NOMO-1 treated with dmso at 0.1 percent for 144 hours (cell line): ENCODE results near the gene LINGO3.

Source experiments
- DNase-seq: peaks from one replicate; lab custom pipeline; 2025; ENCODE audit not compliant: unreplicated experiment; lab: John Stamatoyannopoulos, UW

Gene LINGO3

DNA sequence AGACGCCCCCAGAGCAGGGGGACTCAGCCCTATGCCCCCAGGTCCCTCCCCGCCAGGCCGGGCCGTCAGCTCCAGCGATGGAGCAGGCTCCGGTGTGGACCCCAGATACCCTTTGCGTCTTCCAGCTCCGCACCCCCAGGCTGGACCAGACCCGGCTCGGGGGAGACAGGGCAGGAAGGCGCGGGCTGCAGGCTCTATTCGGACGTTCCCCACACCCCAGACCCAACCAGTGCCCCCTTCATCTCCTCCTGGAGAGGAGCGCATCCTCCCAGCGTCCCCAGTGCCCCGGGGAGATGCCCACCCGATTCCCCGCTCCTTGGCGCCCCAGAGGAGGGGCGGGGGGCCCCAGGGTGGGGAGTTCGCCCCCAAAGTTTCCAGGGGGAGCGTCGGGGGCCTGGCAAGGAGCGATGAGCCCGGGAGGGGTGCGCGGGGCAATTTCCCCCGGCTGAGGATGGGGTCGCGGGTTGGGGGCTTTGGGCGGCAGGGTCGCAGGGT, 389 bp downstream of the LINGO3 start:
- DNase-seq, result no peak

GRCh38 chr19:2306971-2307370, 983 bp downstream of the LINGO3 start:
- DNase-seq, result no peak

DNA sequence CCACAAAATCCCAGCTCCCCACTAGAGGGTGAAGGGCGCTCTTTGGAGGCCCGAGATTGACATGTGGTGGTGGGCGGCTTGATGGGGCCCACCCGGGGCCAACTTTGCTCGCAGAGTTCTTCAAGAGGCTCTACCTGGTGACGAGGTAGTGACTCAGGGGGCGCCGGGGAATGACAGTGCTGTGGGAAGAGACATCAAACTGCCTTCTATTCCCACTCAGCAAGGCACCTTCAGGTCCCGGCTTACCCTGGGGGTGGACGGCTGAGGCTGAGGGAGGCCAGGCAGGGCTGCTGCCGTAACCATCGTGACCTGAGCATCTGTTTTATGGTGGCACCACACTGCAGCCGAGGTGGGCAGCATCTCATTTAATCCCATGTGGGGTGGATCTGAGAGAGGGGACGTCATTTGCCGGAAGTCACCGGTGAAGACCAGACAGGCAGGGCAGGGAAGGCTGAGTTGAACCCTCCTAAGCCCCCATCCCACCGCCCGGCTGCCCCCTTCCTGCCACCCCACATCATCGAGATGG, 1.6 kb downstream of the LINGO3 start:
- no peak for DNase-seq

DNA sequence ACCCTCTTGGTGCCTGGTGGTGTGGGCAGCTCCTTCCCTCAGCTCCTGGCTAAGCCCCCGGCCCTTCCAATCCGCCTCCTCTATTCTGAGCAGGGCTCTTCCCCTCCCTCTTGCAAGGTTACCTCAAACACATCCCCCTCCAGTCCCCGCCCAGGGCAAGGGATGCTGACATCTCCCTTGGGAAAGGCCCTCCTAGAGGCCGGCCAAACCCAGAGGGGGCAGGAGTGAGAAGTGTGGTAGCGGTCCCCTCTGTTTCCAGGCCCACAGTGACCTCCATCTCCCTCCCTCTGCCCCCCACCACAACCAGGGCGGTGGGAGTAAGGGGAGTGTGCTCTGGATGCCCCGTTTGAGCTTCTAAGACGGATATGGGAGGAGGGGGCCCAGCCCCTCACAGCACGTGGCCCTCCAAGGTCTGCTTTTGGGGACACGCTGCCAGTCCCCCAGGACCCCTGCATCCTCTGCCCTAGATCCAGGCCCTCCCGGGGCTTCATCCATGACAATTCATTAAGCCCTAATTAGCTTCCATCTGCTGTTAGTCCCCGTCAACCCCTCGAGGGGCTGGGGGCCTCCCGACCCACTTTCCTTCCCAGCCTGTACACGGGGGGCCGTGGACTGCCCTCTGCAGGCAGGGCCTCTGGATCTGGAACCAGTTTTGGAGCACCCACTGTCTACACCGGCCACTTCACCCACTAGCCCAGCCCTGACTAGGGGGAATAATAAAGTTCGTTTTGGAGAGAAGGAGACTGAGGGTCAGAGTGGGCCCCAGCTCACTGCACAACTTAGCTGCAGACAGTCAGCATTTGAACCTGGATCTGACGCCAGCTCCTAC, 2.3 kb downstream of the LINGO3 start:
- no peak for DNase-seq

- DNase-seq, result no peak
Measured at GRCh38 chr19:2303211-2303798, 4.6 kb downstream of the LINGO3 start.

GRCh38 chr19:2302319-2303210, 5.4 kb downstream of the LINGO3 start:
- no peak for DNase-seq

DNA sequence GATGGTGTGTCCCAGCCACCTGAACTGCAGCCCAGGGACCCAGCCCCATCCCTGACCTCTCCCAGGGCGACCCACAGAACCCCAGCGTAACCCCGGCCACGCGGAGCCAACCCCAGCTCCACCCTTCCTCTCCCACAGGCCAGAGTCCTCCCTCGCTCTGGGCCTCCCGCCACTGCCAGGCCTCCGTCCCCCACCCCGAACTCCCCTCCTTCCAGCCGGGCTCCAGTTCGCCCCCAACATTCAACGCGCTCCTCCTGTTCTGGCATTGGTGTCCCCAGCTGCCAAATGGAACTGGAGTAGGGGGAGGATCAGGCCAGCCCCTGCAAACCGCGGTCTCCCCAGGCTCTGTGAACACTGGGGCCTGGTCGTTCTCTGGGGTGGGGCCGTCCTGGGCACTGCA, 7.4 kb downstream of the LINGO3 start:
- no peak for DNase-seq

DNA sequence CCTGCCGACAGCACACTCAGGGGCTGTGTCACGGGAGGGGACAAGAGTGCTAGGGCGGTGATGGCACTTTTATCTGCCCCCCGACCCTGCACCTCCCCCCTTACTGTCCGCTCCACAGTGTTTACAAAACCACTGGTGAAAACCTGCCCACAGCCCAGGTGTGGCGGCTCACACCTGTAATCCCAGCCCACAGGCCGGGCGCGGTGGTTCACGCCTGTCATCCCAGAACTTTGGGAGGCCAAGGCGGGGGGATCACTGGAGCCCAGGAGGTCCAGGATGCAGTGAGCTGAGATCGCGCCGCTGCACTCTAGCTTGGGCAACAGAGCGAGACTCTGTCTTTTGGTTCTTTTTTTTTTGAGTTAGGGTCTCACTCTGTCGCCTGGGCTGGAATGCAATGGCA, 11.8 kb downstream of the LINGO3 start:
- DNase-seq, result no peak

- no peak for DNase-seq
Measured at GRCh38 chr19:2294687-2295335, 13.1 kb downstream of the LINGO3 start.

DNA sequence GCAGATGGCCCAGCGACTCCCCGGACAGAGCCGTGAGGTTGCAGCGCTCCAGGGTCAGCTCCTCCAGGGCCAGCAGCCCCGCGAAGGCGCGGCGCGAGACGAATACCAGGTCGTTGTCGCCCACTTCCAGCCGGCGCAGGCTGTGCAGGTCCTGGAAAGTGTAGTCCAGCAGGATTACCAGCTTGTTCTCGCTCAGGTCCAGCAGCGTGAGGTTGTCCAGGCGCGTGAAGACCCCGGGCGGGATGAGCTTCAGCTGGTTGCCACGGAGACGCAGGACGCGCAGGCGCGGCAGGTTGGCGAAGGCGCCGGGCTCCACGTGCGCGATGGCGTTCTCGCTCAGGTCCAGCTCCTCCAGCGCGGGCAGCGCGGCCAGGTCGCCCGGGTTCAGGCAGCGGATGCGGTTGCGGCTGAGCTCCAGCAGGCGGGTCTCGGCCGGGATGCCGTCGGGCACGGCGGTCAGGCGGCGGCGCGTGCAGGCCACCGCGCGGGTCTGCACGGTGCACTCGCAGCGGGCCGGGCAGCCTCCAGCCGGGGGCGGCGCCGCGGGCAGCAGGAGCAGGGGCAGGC, 16.7 kb downstream of the LINGO3 start:
- DNase-seq, result no peak

GRCh38 chr19:2290441-2291184, 17.3 kb downstream of the LINGO3 start:
- no peak for DNase-seq

DNA sequence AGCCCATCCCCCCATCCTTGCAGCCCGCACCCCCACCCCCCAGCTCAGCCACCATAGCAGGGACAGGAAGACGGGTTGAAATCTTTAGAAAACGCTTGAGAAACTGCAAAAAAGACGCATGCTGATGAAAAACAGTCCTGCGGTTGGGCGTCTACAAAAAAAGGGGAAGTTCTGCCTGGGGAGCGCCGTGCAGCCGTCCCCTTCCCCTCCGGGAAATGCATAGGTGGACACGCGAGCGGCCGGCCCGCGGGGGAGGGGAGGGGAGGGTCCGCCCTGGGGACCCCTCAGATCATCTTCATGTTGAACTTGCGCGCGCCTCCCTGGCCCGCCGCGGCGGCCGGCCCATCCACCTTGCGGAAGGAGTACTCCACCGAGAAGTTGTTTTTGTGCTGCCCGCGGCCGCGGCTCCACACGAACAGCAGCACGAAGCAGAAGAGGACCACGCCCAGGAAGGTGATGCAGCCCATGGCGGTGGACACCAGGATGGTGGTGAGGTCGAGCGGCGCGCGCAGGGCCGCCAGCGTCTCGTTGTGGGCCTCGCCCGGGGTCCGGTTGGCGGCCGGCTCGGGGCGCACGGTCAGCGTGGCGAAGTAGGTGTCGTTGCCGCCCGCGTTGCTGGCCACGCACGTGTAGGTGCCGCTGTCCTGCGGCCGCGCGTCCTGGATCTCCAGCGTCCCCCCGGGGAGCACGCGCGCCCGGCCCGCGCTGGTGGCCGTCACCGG, 18.1 kb downstream of the LINGO3 start:
- peak; percentile 91 for DNase-seq

- no peak for DNase-seq
Measured at GRCh38 chr19:2288818-2289713, 18.9 kb downstream of the LINGO3 start.

DNA sequence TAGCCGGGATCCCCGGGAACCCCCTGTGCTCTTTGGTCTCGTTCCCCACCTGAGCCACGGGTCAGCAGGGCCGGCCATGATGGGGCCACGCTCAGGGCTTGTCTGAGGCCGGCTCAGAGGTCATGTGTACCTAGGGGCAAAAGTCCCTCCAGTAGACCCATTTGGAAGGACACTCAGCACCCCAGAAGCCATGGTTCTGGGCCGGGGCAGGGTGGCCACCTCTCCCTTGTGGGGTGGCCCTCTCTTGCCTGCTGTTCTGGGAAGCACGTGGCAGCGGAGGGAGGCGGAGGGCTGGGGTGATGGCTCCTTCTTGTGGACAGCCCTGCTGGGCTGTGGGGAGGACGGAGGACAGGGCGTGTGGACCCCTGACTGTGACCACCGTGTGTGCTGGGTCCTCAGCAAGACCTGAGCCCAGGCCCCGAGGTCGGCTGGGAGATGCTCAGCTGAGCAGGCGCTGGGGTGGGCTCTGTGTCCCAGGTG, 19.6 kb downstream of the LINGO3 start:
- DNase-seq, result peak; percentile 71

- no peak for DNase-seq
Measured at GRCh38 chr19:2287585-2288337, 20.2 kb downstream of the LINGO3 start.

DNA sequence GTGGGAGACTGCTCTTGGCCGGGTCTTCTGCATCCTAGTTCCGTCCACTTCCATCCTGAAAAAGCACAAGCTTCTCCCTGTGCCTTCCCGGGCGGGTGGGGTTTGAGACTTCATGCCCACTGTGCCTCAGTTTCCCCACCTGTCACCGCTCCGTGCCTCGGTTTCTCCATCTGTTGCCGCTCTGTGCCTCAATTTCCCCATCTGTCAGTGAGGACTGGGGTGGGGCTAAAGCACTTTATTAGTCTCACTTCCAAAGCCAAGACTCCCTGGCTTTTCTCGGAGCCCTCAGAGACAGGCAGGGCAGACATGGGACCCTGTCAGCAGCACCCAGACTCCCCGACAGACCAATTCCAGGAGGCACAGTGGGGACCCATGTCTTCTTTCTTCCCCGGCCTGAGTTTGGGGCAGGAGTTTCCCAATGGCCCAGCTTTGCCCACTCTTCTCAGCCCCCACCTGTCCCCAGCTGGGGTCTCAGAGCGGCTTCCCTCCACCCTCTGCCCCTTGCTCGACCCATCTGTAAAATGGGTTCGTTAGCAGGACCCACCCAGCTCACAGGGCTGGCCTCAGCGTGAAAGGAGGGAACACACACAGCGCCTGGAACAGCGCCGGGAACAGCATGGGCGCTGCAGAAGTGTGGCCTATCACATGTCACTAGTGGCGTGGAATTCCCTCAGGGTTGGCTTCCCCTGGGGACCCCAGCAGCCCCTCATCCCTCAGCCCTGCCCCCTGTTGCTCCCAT, 21.4 kb downstream of the LINGO3 start:
- no peak for DNase-seq
